ENCODE data around the gene FUT7. TPM values are rescaled to one million over a fixed set of nuclear protein-coding genes. Genes with fewer than 3 reads are reported as not detected.
A peak's percentile ranks its signal among the peaks of the same experiment; 100 is the strongest.

FUT7 gene
- total RNA-seq, 4 donors from 2014 or later: 0.20 TPM; not detected in 3

DNA sequence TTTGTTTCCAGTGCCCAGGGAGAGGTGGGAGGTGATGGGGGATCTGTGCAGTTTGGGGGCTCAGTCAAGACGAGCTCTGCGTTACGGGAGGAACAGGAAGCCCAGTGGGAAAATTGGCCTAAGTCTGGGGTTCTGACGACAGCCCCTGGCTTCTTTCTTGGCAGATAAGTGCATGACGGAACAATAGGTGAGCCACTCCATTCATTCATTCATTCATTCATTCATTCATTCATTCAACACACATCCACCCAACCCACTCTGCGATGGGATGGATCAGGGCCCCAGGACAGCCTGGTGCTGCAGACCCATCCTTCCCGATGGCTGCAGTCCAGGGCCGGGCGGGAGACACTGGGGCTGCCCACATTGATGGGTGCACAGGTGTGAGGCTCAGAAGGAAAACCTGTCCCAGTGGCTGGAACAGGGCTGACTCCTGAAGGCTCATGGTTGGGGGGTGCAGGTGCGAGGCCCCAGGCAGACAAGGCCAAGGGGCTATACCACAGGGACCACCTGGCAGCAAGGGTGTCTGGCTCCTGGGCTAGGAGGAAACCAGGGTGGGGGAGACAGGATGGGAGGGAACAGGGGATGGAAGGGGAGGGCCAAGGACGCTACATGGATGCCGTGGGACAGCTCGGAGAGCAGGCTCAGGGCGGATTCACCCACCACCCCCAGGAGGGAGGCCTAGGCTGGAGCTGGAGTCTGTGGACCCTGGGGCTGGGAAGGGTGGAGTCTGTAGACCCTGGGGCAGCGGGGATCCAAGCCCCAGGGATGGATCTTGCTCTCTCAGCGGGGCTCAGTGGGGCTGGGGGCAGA lies 51.0 kb downstream of the FUT7 start:
- TF ChIP-seq, protein P1, sequence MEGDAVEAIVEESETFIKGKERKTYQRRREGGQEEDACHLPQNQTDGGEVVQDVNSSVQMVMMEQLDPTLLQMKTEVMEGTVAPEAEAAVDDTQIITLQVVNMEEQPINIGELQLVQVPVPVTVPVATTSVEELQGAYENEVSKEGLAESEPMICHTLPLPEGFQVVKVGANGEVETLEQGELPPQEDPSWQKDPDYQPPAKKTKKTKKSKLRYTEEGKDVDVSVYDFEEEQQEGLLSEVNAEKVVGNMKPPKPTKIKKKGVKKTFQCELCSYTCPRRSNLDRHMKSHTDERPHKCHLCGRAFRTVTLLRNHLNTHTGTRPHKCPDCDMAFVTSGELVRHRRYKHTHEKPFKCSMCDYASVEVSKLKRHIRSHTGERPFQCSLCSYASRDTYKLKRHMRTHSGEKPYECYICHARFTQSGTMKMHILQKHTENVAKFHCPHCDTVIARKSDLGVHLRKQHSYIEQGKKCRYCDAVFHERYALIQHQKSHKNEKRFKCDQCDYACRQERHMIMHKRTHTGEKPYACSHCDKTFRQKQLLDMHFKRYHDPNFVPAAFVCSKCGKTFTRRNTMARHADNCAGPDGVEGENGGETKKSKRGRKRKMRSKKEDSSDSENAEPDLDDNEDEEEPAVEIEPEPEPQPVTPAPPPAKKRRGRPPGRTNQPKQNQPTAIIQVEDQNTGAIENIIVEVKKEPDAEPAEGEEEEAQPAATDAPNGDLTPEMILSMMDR (IDR thresholded peaks at IDR 0.05): no peak
- TF ChIP-seq POLR2A (IDR thresholded peaks at IDR 0.05) (no peak), EP300 (IDR thresholded peaks at IDR 0.05) (no peak), POLR2AphosphoS5 (IDR thresholded peaks at IDR 0.05) (no peak)
- peaks cover 0 to 44% (median 7%) of the 10 kb centered on the region in 3 donors for H3K4me1 ChIP-seq
- 78 to 84% methylated on average over 8 to 9 of the region's 16 CpGs for WGBS, 2 donors (ENCODE audit: low coverage in 1 of 2)
- ATAC-seq: no peak
- no peak overlapping the region for H3K4me3 ChIP-seq
- no peaks in the 10 kb centered on the region for H3K9me3 ChIP-seq
- peaks cover 69% of the 10 kb centered on the region for H3K27me3 ChIP-seq
- H3K27ac ChIP-seq: peak overlapping the region in 3 of 4 donors; percentile 17 to 45 (median 38)
- no peaks in the 10 kb centered on the region for H3K36me3 ChIP-seq

Other genes with a start within 250 kb of the FUT7 start
- 10 to 100 TPM; 33.0 to 51.5 (median 40.4) TPM for gene TMEM141, start 240.7 kb downstream of the FUT7 start, total RNA-seq
- 1 to 10 TPM in 3 of 4 donors, not detected in 1; 1.4 to 3.4 (median 2.0) TPM for gene CCDC183, start 235.8 kb downstream of the FUT7 start, total RNA-seq
- 100 to 1,000 TPM in 1 of 4 donors, 10 to 100 TPM in 3; 54.8 to 109 (median 71.2) TPM for gene RABL6, start 224.1 kb downstream of the FUT7 start, total RNA-seq
- 10 to 100 TPM in 1 of 4 donors, 1 to 10 TPM in 3; 2.5 to 10.9 (median 5.7) TPM for gene AJM1, start 189.6 kb downstream of the FUT7 start, total RNA-seq
- 10 to 100 TPM; 33.7 to 63.5 (median 43.7) TPM for gene PHPT1, start 182.7 kb downstream of the FUT7 start, total RNA-seq
- gene MAMDC4, start 179.7 kb downstream of the FUT7 start, total RNA-seq: 1 to 10 TPM; 1.0 to 2.2 (median 1.8) TPM
- gene EDF1, start 165.8 kb downstream of the FUT7 start, total RNA-seq: 100 to 1,000 TPM; 283 to 353 (median 323) TPM
- 10 to 100 TPM in 2 of 4 donors, 1 to 10 TPM in 2; 3.8 to 17.1 (median 11.1) TPM for gene TRAF2, start 145.6 kb downstream of the FUT7 start, total RNA-seq
- gene FBXW5, start 87.3 kb downstream of the FUT7 start, total RNA-seq: 100 to 1,000 TPM; 171 to 310 (median 236) TPM
- not detected for gene C8G, start 86.8 kb downstream of the FUT7 start, total RNA-seq
- not detected for gene LCN12, start 79.8 kb downstream of the FUT7 start, total RNA-seq
- 100 to 1,000 TPM in 1 of 4 donors, 10 to 100 TPM in 2, 1 to 10 TPM in 1; 7.4 to 132 (median 29.7) TPM for gene PTGDS, start 54.6 kb downstream of the FUT7 start, total RNA-seq
- gene LCNL1, start 49.1 kb downstream of the FUT7 start, total RNA-seq: under 1 TPM in 2 of 4 donors, not detected in 2; 0.40 TPM
- 10 to 100 TPM; 24.2 to 42.6 (median 36.1) TPM for gene PAXX, start 39.7 kb downstream of the FUT7 start, total RNA-seq
- gene CLIC3, start 35.5 kb downstream of the FUT7 start, total RNA-seq: 1 to 10 TPM in 3 of 4 donors, under 1 TPM in 1; 0.81 to 5.4 (median 2.2) TPM
- 10 to 100 TPM; 13.5 to 24.3 (median 19.3) TPM for gene ABCA2, start 3.9 kb downstream of the FUT7 start, total RNA-seq
- gene NPDC1, start 14.1 kb upstream of the FUT7 start, total RNA-seq: 10 to 100 TPM; 50.4 to 69.9 (median 59.5) TPM
- gene ENTPD2, start 22.0 kb upstream of the FUT7 start, total RNA-seq: 1 to 10 TPM in 1 of 4 donors, under 1 TPM in 1, not detected in 2; 0.58 to 1.6 TPM
- gene SAPCD2, start 38.5 kb upstream of the FUT7 start, total RNA-seq: 1 to 10 TPM in 1 of 4 donors, under 1 TPM in 3; 0.13 to 1.3 (median 0.19) TPM
- gene UAP1L1, start 45.4 kb upstream of the FUT7 start, total RNA-seq: 1 to 10 TPM; 4.2 to 7.3 (median 6.0) TPM
- 10 to 100 TPM; 26.1 to 30.2 (median 29.3) TPM for gene MAN1B1, start 54.9 kb upstream of the FUT7 start, total RNA-seq
- gene DPP7, start 82.6 kb upstream of the FUT7 start, total RNA-seq: 100 to 1,000 TPM in 3 of 4 donors, 10 to 100 TPM in 1; 74.5 to 124 (median 111) TPM
- under 1 TPM in 2 of 4 donors, not detected in 2; 0.08 to 0.13 TPM for gene GRIN1, start 107.1 kb upstream of the FUT7 start, total RNA-seq
- gene LRRC26, start 138.0 kb upstream of the FUT7 start, total RNA-seq: 1 to 10 TPM in 1 of 4 donors, not detected in 3; 7.7 TPM
- not detected for gene TMEM210, start 140.0 kb upstream of the FUT7 start, total RNA-seq
- 10 to 100 TPM; 11.9 to 32.1 (median 23.7) TPM for gene ANAPC2, start 156.5 kb upstream of the FUT7 start, total RNA-seq
- gene SSNA1, start 156.6 kb upstream of the FUT7 start, total RNA-seq: 10 to 100 TPM; 56.8 to 99.0 (median 73.8) TPM
- 10 to 100 TPM in 1 of 4 donors, 1 to 10 TPM in 3; 3.6 to 11.6 (median 6.1) TPM for gene TPRN, start 168.7 kb upstream of the FUT7 start, total RNA-seq
- gene TMEM203, start 173.6 kb upstream of the FUT7 start, total RNA-seq: 10 to 100 TPM; 21.9 to 36.1 (median 29.1) TPM
- 1 to 10 TPM; 4.6 to 9.8 (median 7.6) TPM for gene NDOR1, start 173.6 kb upstream of the FUT7 start, total RNA-seq
- gene RNF208, start 190.2 kb upstream of the FUT7 start, total RNA-seq: 1 to 10 TPM in 3 of 4 donors, not detected in 1; 1.6 to 5.3 (median 3.1) TPM
- gene CYSRT1, start 193.1 kb upstream of the FUT7 start, total RNA-seq: 1 to 10 TPM in 2 of 4 donors, not detected in 2; 1.1 to 5.8 TPM
- under 1 TPM in 1 of 4 donors, not detected in 3; 0.57 TPM for gene RNF224, start 195.4 kb upstream of the FUT7 start, total RNA-seq
- gene SLC34A3, start 198.8 kb upstream of the FUT7 start, total RNA-seq: not detected
- gene TUBB4B, start 209.2 kb upstream of the FUT7 start, total RNA-seq: 100 to 1,000 TPM; 220 to 488 (median 265) TPM
- gene STPG3, start 219.2 kb upstream of the FUT7 start, total RNA-seq: not detected
- gene NELFB, start 223.2 kb upstream of the FUT7 start, total RNA-seq: 10 to 100 TPM; 36.9 to 58.8 (median 45.2) TPM
- 1 to 10 TPM; 4.7 to 7.4 (median 6.9) TPM for gene TOR4A, start 245.6 kb upstream of the FUT7 start, total RNA-seq